HepG2 (cell line): ENCODE data around the gene DNMT3A. TPM values are rescaled to one million over a fixed set of nuclear protein-coding genes. Genes with fewer than 3 reads are reported as not detected.

ENCODE experiments used
- CAMTA2 ChIP-seq: sonication (generic); formaldehyde crosslinking; IDR thresholded peaks from 2 replicates; pipeline ENCODE4 v1.4.0; 2020; ENCODE audit warnings: mild to moderate bottlenecking, missing genetic modification reagents, borderline replicate concordance
- CEBPZ ChIP-seq: IDR thresholded peaks from 2 replicates; pipeline ENCODE4 v1.6.1; 2012; ENCODE audit warnings: low read length, improper control_type of control experiment
- DNMT3B ChIP-seq: conservative IDR thresholded peaks from 2 replicates; pipeline ENCODE4 v1.6.1; 2016; ENCODE audit warnings: missing biosample characterization, control low read depth
- MYNN ChIP-seq: sonication (generic); formaldehyde crosslinking; IDR thresholded peaks from 2 replicates; pipeline ENCODE4 v1.4.0; 2020; ENCODE audit warnings: mild to moderate bottlenecking, low read depth, missing genetic modification reagents
- NCOA2 ChIP-seq: sonication (generic); formaldehyde crosslinking; IDR thresholded peaks from 2 replicates; pipeline ENCODE4 v1.8.0; 2022; ENCODE audit warnings: inconsistent platforms
- PATZ1 ChIP-seq: sonication (generic); formaldehyde crosslinking; IDR thresholded peaks from 2 replicates; pipeline ENCODE4 v1.4.0; 2020; ENCODE audit warnings: missing genetic modification reagents
- PHF21A ChIP-seq: sonication (generic); formaldehyde crosslinking; IDR thresholded peaks from 2 replicates; pipeline ENCODE4 v1.5.0; 2020; ENCODE audit warnings: mild to moderate bottlenecking, missing genetic modification reagents
- RBAK ChIP-seq: sonication (generic); formaldehyde crosslinking; IDR thresholded peaks from 2 replicates; pipeline ENCODE4 v1.5.1; 2020; ENCODE audit warnings: mild to moderate bottlenecking, missing genetic modification reagents
- REXO4 ChIP-seq: sonication (generic); formaldehyde crosslinking; IDR thresholded peaks from 2 replicates; pipeline ENCODE4 v1.8.0; 2022; ENCODE audit warnings: missing genetic modification reagents, mild to moderate bottlenecking, borderline replicate concordance
- TP53 ChIP-seq: sonication (generic); formaldehyde crosslinking; conservative IDR thresholded peaks from 2 replicates; pipeline ENCODE4 v1.4.0; 2020; ENCODE audit warnings: missing genetic modification reagents
- ZBED4 ChIP-seq: sonication (generic); formaldehyde crosslinking; IDR thresholded peaks from 2 replicates; pipeline ENCODE4 v1.4.0; 2020; ENCODE audit warnings: missing genetic modification reagents, borderline replicate concordance
- ZBTB38 ChIP-seq: sonication (generic); formaldehyde crosslinking; IDR thresholded peaks from 2 replicates; pipeline ENCODE4 v1.5.1; 2020; ENCODE audit warnings: mild to moderate bottlenecking, missing genetic modification reagents
- ZFP62 ChIP-seq: sonication (generic); formaldehyde crosslinking; IDR thresholded peaks from 2 replicates; pipeline ENCODE4 v1.4.0; 2020; ENCODE audit warnings: missing genetic modification reagents
- ZNF234 ChIP-seq: sonication (generic); formaldehyde crosslinking; conservative IDR thresholded peaks from 2 replicates; pipeline ENCODE4 v1.5.1; 2020; ENCODE audit warnings: mild to moderate bottlenecking, missing genetic modification reagents
- ZNF430 ChIP-seq: sonication (generic); formaldehyde crosslinking; IDR thresholded peaks from 2 replicates; pipeline ENCODE4 v1.9.0; 2021; ENCODE audit warnings: mild to moderate bottlenecking, missing genetic modification reagents
- ZNF512B ChIP-seq: sonication (generic); formaldehyde crosslinking; IDR thresholded peaks from 2 replicates; pipeline ENCODE4 v1.5.1; 2020; ENCODE audit warnings: missing genetic modification reagents, mild to moderate bottlenecking, borderline replicate concordance
- ZNF629 ChIP-seq: sonication (generic); formaldehyde crosslinking; conservative IDR thresholded peaks from 2 replicates; pipeline ENCODE4 v1.5.0; 2020; ENCODE audit warnings: missing genetic modification reagents
- polyA plus RNA-seq, 8 experiments: library from polyadenylated mRNA; depleted of rRNA in 3 of 8; stranded (reverse) in 7 of 8; unstranded in 1 of 8; fragments of >200 nt; fragmentation: Illumina TruSeq in 4 of 8; extraction: Trizol in 4 of 8; gene quantifications; 2 replicates each; pipeline versions ENCODE4 v1.2.1 to v1.2.3, GENCODE V29; 2011 to 2016; ENCODE audit warnings: low read depth in 4 of 8, missing spikeins in 1 of 8, mixed read lengths in 1 of 8; ENCODE audit not compliant: insufficient read depth in 1 of 8
- total RNA-seq, 5 experiments: library from RNA; depleted of rRNA; stranded (reverse); fragments of >200 nt; fragmentation: Illumina TruSeq; extraction: Trizol; gene quantifications; 2 replicates each; pipeline ENCODE4 v1.2.3, GENCODE V29; 2016; ENCODE audit warnings: low read depth in 1 of 5

DNMT3A gene
- total and polyA plus RNA-seq, 2 of the 13 experiments (the other 11 are each of a cell fraction or from before 2014, with no cell fraction given), result 14.7 to 29.1 TPM

- peak; percentile 100 for TF ChIP-seq PATZ1 (CRISPR knock-in tag)
- peak; percentile 62; the same call in 1 of the 2 replicates for TF ChIP-seq ZBTB38 (CRISPR knock-in tag)
- TF ChIP-seq PHF21A, result peak; percentile 95
- TF ChIP-seq ZNF629 (CRISPR knock-in tag), result peak; percentile 39; the same call in 1 of the 2 replicates
- TF ChIP-seq MYNN (CRISPR knock-in tag), result peak; percentile 96
- 0 out of 2 replicates have a peak, but pooled peaks have one; percentile 17 for TF ChIP-seq REXO4
- no peak; the same call in 1 of the 2 replicates for TF ChIP-seq TP53 (CRISPR knock-in tag)
- no peak for TF ChIP-seq ZNF234 (CRISPR knock-in tag)
- TF ChIP-seq NCOA2 (CRISPR knock-in tag), result peak; percentile 41; the same call in 1 of the 2 replicates
- no peak for TF ChIP-seq ZFP62 (CRISPR knock-in tag)
- peak; percentile 45; the same call in 1 of the 2 replicates for TF ChIP-seq ZNF512B
- TF ChIP-seq RBAK (CRISPR knock-in tag), result no peak
- no peak for TF ChIP-seq CAMTA2 (CRISPR knock-in tag)
- no peak for TF ChIP-seq CEBPZ
- TF ChIP-seq DNMT3B (CRISPR knock-in tag), result no peak
- peak; percentile 97 for TF ChIP-seq ZBED4 (CRISPR knock-in tag)
- TF ChIP-seq ZNF430 (CRISPR knock-in tag), result peak; percentile 96
Observed at GRCh38 chr2:25342372-25343186, 854 bp upstream of the DNMT3A start (continued).
